HS-5 (cell line): ENCODE data around the gene TRAFD1.
"Not testable (repeated sequence)": the region's sequence is repeated elsewhere in the genome, so short reads cannot be mapped to it uniquely, and the experiment has no call there.

ENCODE experiments used
- DNase-seq: peaks from one replicate; pipeline ENCODE4 v3.0.0-alpha.2; 2012; ENCODE audit warnings: low read depth

TRAFD1 gene

DNA sequence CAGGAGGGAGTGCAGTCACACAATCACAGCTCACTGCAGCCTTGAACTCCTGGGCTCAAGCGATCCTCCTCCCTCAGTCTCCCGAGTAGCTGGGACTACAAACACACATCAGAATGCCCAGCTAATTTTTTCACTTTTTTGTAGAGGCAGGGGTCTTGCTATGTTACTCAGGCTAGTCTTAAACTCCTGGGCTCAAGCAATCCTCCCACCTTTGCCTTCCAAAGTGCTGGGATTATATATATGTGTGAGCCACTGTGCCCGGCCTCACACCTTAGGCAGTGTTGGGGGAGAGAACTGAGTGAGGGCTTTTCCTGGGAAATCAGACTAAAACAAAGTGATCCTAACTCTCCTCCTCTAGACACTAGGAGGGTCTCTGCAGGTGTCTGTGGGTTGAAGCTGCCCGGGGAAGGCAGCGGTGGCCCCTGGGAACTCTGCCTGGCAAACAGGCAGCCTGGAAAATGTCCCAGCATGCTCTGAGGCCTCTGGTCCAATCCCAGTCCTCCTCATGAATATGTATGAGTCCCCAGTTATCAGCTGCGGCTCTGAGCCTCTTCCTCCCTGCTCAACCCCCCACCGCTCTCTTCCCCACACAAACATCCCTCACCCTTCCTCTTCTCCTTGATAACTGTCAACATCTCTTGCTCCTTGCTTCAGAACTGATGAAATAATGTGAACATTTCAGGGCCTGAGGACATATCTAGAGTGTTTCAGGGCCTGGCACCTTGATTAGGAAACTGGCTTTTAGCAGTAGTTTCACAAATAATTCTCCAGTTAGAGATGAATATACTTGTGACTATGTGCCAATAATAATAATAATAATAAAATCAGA is 8.9 kb upstream of the TRAFD1 start:
- no peak for DNase-seq

DNA sequence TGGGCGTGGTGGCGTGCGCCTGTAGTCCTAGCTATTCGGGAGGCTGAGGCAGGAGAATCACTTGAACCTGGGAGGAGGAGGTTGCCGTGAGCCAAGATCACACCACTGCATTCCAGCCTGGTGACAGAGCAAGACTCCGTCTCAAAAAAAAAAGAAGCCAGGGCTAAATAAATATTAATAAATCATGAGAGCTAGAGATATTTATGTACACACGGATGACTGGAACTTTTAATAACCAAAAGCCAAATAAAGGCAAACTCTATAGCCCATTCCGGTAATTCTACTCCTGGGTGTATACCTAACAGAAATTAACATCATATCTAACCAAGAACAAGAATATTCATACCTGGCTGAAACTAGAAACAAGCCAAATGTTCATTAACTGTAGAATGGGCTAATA is 7.7 kb upstream of the TRAFD1 start:
- DNase-seq, result no peak

DNA sequence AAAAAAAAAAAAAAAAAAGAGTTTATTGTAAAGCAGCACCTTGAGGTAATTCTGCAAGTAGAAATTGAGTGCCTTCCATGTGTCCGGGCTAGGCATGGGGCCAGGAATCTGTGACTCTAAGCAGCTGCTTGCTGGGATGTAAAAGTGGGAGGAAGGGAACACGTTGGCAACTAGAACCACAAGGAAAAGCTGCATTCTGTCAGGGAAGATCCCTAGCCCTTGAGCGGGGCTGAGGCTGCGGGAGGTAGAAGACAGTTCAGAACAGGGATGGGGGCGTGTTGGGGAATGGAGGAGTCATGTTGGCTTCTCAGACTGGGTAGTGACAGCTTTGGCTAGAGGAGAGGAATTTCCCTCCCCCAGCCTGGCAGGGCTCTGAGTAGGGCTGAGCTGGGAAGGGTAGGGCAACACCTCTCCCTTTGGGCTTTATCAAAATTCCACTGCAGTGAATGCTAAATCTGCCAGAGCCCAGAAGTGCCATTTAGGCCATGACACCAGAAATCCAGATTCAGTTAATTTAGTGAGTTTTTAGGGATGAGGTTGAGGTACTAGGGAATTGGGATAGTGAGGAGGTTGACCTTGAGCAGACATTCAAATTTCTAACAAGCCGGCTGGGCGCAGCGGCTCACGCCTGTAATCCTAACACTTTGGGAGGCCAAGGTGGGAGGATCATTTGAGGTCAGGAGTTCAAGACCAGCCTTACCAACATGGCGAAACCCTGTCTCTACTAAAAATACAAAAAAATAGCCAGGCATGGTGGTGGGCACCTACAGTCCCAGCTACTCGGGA is 3.4 kb upstream of the TRAFD1 start:
- no peak for DNase-seq

DNA sequence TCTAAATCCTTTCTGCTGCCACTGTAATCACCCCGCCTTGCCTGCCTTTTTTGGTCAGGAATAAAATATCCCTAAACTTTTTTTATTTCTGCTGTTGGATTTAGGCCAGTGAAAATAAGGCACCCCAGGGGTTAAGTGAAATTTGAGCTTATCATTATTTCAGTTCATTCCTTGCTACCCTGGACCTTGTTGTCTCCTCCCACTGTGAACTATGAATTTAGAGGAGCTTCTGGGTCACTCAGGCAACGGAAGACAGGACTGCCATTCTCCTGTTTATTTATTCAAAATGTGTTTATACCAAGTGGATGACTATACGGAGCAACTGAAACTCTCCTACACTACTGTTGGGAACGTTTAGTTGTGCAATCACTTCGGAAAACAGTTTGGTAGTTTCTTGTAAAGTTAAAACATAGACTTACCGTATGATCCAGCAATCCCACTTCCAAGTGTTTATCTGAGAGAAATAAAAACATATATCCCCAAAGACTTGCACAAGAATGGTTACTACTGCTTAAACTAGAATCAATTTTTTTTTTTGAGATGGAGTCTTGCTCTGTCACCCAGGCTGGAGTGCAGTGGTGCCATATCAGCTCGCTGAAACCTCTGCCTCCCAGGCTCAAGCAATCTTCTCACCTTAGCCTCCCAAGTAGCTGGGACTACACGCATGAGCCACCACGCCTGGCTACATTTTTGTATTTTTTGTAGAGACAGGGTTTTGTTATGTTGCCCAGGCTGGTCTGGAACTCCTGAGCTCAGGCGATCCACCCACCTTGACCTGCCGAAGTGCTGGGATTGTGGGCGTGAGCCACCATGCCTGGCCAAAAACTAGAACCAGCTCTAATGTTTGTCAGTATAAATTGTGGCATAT is 2.3 kb upstream of the TRAFD1 start:
- DNase-seq, result no peak

DNA sequence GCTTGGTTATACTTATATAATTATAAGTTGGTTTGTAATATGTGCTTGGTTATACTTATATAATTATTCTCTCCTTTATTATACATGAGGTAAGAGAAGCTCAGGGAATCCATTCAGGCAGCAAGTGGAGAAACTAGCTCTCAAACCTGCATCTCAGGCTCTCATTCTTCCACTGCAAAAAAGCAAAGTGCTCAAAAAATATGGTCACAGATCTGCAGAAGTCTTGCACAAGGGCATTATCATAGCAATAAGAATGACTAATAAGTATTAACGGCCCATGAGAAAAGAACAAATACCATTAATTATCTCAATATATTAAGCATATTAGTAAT is 476 bp upstream of the TRAFD1 start:
- DNase-seq, result no peak

DNA sequence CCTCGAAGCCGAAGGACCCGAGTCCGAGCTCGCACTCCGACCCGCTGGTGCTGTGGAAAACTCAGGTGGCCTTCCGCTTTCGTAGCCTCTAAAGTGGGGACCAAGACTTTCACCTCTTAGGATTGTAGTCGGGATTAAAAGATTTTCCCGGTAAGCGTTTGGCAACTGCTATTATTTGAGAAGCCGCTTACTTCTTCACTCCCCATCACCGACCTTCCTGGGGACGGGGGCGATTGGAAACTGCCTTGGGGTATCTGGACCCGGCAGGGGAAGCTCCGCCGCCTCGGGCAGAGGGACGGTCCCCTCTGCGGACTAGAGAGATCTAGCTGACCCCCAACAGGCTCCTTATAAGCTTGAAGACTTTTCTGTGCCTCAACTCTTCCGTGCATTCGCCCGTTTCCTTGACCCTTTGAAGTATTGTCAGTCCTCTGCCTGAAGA is 659 bp downstream of the TRAFD1 start:
- DNase-seq, result no peak

DNA sequence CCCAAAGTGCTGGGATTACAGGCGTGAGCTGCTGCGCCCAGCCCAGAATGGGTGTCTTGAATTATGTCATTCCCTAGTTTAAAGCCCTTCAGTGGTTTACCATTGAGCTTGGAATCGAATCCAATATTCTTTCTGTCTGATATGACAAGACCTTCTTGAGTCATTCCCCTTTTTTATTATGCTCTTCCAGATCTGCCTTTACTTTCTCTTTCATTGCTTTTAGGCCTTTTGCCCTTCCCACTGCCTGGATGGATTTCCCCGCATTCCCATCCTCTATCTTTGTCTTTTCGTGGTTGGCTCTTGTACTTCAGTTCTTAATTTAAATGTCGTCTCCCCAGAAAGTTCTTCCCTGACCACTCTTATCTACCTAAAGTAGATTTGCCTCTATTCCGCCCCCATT is 1.6 kb downstream of the TRAFD1 start:
- DNase-seq, result no peak

DNA sequence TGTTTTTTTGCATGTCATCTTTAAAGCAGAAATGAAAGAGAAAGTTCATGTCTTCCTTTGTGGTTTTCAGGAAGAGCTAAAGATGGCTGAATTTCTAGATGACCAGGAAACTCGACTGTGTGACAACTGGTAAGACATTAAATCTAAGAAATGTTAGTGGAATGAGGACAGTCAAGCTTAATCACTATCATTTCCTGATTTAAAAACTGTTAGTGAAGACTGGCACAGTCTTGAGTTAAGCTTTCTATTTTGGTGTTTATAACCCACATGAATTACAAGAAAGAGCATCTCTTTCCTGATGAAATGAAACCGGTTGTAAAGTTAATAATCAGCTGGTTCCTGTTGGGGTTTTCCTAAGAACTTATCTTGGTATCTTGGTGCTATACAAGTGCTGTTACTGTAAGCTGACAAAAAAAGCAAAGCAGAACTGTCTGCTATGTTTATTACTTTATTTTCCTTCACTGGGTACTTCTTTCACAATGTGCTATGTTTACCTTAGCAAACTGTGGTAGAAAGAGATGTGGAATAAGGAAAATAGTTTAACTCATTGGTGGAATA is 5.2 kb downstream of the TRAFD1 start:
- no peak for DNase-seq

DNA sequence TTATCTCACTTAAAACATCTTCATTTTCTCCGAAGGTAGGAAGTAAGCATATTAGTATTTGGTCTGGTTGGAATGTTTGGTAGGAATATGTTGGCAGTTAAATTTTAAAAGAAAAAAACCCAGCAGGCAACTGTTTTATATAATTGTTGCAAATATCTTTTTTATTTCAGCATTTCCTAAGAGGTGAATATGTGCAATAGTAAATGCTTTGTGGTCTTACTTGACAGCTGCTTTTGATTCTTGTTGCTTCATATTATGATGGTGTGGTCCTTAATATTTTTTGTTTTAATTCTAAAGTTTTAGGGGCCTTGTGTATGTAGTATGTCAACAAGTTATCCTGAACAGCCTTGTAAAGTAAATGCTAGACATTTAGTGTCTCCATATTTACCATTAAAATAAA is 6.3 kb downstream of the TRAFD1 start:
- DNase-seq, result no peak

DNA sequence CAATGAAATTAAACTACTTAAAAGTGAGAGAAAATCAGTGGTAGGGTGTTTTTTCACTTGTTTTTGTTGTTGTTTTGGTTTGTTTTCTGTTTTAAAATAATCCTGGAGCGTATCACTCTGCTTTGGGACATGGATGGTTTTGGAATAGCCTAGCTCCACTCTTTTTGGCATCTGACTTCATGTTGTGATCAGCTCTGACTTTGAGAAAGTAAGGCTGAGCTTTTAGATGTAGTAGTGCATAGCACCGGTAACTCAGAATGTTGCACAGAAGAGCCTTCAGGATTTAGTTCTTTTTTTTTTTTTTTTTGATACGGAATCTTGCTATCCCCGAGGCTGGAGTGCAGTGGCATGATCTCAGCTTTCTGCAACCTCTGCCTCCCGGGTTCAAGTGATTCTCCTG is 8.1 kb downstream of the TRAFD1 start:
- no peak for DNase-seq

DNA sequence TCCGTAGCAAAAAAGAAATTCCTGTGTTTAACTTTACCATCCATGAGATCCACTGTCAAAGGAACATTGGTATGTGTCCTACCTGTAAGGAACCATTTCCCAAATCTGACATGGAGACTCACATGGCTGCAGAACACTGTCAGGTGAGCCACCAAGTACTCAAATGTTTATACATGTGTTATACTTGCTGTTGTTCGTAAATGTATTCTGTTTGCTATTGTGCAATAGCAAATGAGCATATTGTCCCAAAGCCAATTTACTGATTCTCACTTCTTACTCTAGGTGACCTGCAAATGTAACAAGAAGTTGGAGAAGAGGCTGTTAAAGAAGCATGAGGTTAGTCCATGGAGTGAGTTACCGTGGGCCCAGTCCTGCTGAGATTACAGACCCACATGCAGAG is 9.4 kb downstream of the TRAFD1 start:
- no peak for DNase-seq

DNA sequence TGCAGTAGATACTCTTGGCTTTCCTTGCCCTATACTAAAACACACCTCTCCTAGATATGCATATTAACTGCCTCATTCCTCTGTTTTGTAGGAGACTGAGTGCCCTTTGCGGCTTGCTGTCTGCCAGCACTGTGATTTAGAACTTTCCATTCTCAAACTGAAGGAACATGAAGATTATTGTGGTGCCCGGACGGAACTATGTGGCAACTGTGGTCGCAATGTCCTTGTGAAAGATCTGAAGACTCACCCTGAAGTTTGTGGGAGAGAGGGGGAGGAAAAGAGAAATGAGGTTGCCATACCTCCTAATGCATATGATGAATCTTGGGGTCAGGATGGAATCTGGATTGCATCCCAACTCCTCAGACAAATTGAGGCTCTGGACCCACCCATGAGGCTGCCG is 15.4 kb downstream of the TRAFD1 start:
- DNase-seq, result no peak

DNA sequence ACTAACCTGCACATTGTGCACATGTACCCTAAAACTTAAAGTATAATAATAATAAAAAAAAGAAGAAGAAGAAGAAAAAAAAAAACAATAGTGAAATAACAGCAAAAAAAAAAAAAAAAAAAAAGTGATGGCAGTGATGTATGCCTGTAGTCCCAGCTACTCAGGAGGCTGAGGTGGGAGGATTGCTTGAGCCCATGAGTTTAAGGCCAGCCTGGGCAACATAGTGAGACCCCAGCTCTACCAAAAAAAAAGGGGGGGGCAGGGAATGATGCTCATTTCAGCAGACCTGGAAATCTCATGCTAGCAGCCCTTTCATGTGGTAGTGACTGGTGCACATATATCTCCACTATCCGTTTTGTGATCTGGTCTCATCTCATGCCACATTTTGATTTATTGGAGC is 20.8 kb downstream of the TRAFD1 start:
- no peak for DNase-seq

DNA sequence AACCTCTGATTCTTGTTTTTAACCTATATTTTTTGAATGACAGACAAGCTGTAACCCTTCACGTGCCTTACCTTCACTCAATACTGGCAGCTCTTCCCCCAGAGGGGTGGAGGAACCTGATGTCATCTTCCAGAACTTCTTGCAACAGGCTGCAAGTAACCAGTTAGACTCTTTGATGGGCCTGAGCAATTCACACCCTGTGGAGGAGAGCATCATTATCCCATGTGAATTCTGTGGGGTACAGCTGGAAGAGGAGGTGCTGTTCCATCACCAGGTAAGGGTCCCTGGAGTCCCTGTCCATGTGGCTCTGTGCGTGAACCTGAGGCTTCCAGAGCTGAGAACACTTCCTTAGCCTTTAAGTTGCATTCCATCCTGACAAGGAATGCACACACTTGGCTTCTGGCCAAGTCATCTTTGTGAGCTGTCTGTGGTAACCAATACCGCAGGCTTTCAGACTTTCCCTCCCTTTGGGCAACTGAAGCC is 22.7 kb downstream of the TRAFD1 start:
- DNase-seq, result peak; percentile 45

DNA sequence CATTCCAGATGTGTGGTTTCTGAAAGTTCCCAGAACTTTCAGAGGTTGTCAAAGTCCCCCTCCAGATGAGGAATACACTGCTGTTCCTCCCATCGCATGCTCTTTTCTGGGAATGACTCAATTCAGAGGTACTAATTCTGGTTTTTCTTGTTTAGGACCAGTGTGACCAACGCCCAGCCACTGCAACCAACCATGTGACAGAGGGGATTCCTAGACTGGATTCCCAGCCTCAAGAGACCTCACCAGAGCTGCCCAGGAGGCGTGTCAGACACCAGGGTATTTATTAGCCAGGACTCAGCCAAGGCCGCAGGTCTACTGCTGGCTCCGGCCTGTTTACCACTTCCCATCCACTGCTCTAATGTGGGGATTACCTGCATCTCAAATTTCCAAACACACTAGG is 24.2 kb downstream of the TRAFD1 start:
- no peak for DNase-seq

DNA sequence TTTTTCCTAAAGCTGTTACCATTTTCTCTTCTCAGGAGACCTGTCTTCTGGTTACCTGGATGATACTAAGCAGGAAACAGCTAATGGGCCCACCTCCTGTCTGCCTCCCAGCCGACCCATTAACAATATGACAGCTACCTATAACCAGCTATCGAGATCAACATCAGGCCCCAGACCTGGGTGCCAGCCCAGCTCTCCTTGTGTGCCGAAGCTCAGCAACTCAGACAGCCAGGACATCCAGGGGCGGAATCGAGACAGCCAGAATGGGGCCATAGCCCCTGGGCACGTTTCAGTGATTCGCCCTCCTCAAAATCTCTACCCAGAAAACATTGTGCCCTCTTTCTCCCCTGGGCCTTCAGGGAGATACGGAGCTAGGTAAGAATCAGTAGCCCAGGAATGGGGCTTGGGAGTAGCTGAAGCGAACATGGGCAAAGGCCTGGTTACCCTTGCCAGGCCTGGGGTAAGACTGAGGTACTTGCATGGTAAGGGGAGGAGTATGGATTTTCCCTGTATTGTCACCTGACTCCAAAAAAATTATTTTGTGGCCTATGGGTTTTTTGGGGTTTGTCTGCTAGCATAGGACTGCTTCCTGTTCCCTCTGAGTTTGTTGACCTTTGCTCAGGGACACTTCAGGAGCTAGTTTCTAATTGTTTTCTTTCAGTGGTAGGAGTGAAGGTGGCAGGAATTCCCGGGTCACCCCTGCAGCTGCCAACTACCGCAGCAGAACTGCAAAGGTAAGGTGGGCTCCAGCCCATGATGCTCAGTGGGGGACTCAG is 26.6 kb downstream of the TRAFD1 start:
- DNase-seq, result no peak

DNA sequence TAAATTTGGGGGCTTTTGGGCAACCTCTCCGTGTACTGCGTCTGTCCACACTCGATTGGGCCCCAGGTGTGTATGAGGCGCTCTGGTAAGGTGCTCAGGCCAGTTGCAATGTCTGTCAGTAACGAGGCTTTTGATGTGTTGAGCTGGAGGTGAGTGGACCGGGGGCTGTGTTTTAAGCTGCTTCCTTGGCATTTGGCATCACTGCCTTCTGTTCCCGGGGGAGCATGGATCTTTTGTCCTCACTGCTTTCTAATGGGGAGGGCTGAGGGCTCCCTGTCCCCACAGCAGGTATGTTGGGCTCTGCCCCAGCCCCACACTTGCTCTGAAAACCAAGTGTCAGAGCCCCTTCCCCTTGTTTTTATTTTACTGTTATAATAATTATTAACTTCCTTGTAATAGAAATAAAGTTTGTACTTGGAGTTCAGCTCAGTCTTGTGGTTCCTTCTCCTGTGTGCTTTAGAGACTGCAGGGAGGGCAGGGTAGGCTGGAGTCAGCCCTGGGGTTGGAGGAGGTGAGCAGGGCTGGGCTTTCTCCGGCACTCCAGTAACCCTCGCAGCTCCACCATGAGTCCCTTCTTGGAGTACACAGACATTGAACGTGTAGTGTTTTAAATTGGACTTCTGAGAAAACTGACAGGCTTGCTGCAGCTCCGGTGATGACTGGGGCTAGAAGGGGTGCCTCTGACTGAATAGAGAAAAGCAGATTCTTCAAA is 28.0 kb downstream of the TRAFD1 start:
- DNase-seq, result no peak

DNA sequence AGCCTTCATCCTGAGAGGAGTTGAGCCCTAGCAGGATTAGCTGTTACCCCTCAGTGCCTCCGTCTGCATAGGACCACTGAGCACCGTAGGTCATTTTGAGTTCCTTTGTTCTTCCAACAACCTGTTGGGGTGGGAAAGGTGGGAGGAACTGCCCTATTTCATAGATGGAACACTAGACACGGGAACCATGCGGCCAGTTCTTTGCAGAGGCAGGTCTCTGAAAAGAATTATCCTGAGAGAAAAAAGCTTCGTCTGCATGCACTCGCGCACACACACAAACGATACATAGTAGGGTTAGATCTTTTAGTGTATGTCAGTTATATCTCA is 28.5 kb downstream of the TRAFD1 start:
- DNase-seq, result no peak

DNA sequence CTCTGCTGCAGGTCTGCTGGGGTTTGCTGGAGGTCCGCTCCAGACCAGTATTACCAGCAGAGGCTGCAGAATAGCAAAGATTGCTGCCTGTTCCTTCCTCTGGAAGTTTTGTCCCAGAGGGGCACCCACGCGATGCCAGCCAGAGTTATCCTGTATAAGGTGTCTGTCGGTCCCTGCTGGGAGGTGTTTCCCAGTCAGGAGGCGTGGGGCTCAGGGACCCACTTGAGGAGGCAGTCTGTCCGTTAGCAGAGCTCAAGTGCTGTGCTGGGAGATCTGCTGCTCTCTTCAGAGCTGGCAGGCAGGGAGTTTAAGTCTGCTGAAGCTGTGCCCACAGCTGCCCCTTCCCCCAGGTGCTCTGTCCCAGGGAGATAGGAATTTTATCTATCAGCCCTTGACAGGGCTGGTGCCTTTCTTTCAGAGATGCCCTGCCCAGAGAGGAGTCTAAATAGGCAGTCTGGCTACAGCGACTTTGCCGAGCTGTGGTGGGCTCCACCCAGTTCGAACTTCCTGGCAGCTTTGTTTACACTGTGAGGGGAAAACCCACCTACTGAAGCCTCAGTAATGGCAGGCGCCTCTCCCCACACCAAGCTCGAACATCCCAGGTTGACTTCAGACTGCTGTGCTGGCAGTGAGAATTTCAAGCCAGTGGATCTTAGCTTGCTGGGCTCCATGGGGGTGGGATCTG is 33.2 kb downstream of the TRAFD1 start:
- DNase-seq, result not testable (repeated sequence)

DNA sequence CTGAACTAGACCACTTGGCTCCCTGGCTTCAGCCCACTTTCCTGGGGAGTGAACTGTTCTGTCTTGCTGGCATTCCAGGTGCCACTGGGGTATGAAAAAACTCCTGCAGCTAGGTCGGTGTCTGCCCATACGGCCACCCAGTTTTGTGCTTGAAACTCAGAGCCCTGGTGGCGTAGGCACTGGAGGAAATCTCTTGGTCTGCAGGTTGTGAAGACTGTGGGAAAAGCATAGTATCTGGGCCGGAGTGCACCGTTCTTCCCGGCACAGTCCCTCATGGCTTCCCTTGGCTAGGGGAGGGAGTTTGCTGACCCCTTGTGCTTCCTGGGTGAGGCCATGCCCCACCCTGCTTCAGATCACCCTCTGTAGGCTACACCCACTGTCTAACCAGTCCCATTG is 33.8 kb downstream of the TRAFD1 start:
- no peak for DNase-seq
